ENCODE measurements around the gene ZNF653. TPM values are rescaled to one million over a fixed set of nuclear protein-coding genes. Genes with fewer than 3 reads are reported as not detected.

Gene ZNF653
- total and polyA plus RNA-seq, 9 of the 15 experiments (the other 6 are each of a cell fraction or from before 2014, with no cell fraction given), result 1.6 to 8.0 (median 4.2) TPM; not detected in 2

- TF ChIP-seq CLOCK (CRISPR knock-in tag; IDR thresholded peaks at IDR 0.05; ENCODE audit: borderline replicate concordance), result no peak
- TF ChIP-seq HDAC3 (IDR thresholded peaks at IDR 0.05; ENCODE audit: borderline replicate concordance, partially characterized antibody), result no peak
- TF ChIP-seq ZBTB40 (IDR thresholded peaks at IDR 0.05), result peak; percentile 99
- TF ChIP-seq ZBTB40 (CRISPR knock-in tag; IDR thresholded peaks at IDR 0.05), result no peak
- 0 out of 2 replicates have a peak, but pooled peaks have one; percentile 45 for TF ChIP-seq CGGBP1 (CRISPR knock-in tag; IDR thresholded peaks at IDR 0.05)
- no peak for TF ChIP-seq CEBPG (CRISPR knock-in tag; IDR thresholded peaks at IDR 0.05)
- TF ChIP-seq CEBPG (tag; conservative IDR thresholded peaks at IDR 0.05 in 1 of 2, IDR thresholded peaks at IDR 0.05 in 1 of 2), result no peak
- TF ChIP-seq HNRNPL (IDR thresholded peaks at IDR 0.05; ENCODE audit: low read depth, low read length), result no peak
- TF ChIP-seq ZNF740 (CRISPR knock-in tag; IDR thresholded peaks at IDR 0.05), result no peak; the same call in 1 of the 2 replicates
- peak in 1 of 2 experiments; percentile 62; a peak in 1 of 4 replicates for TF ChIP-seq ZNF740 (tag; IDR thresholded peaks at IDR 0.05)
- no peak for TF ChIP-seq GATAD2B (IDR thresholded peaks at IDR 0.05; ENCODE audit: borderline replicate concordance)
Observed at GRCh38 chr19:11435057-11435832, 70.4 kb downstream of the ZNF653 start, which contains the start of the genes ODAD3 and PRKCSH (continued).

All from K562 (cell line).